Stimulated activated CD8-positive, alpha-beta memory T cell treated with anti-CD3 and anti-CD28 coated beads, Interleukin-2, amount 100 ng/mL, for 1 hour (primary cell): Measurements from ENCODE around the gene PPTC7.
A peak's percentile ranks its signal among the peaks of the same experiment; 100 is the strongest.
"Not testable (repeated sequence)": the region's sequence is repeated elsewhere in the genome, so short reads cannot be mapped to it uniquely, and the experiment has no call there.

Experiments
- DNase-seq, 2 donors: peaks; one replicate each; pipeline ENCODE4 v3.0.0-alpha.2; 2020; ENCODE audit warnings: low read depth in 2 of 2

PPTC7 gene

GRCh38 chr12:110536834-110537604 lies 46.1 kb downstream of the PPTC7 start:
- DNase-seq, result no peak

- no peak for DNase-seq
Observed at GRCh38 chr12:110534811-110535210, 48.3 kb downstream of the PPTC7 start.

GRCh38 chr12:110533607-110534006 lies 49.5 kb downstream of the PPTC7 start:
- DNase-seq, result no peak

- no peak for DNase-seq
Observed at GRCh38 chr12:110532644-110533043, 50.5 kb downstream of the PPTC7 start.

- DNase-seq, result no peak
Observed at GRCh38 chr12:110531741-110532333, 51.3 kb downstream of the PPTC7 start.

- DNase-seq, result no peak
Observed at GRCh38 chr12:110530511-110530910, 52.6 kb downstream of the PPTC7 start.

GRCh38 chr12:110528277-110528839 lies 54.8 kb downstream of the PPTC7 start:
- DNase-seq, result no peak

GRCh38 chr12:110520876-110521712 lies 62.0 kb downstream of the PPTC7 start:
- DNase-seq, result not testable (repeated sequence)

GRCh38 chr12:110518014-110518413 lies 65.1 kb downstream of the PPTC7 start:
- not testable (repeated sequence) for DNase-seq

GRCh38 chr12:110516995-110517394 lies 66.1 kb downstream of the PPTC7 start:
- DNase-seq, result no peak

GRCh38 chr12:110514363-110514762 lies 68.8 kb downstream of the PPTC7 start:
- DNase-seq, result no peak

- DNase-seq, result no peak
Observed at GRCh38 chr12:110513842-110514241, 69.3 kb downstream of the PPTC7 start.

GRCh38 chr12:110508071-110508586 lies 75.0 kb downstream of the PPTC7 start:
- no peak for DNase-seq

- DNase-seq, result no peak
Observed at GRCh38 chr12:110505332-110505731, 77.8 kb downstream of the PPTC7 start.

GRCh38 chr12:110503432-110503831 lies 79.7 kb downstream of the PPTC7 start:
- DNase-seq, result no peak

GRCh38 chr12:110501752-110502738 lies 81.1 kb downstream of the PPTC7 start, which contains the start of the genes RAD9B and VPS29:
Gene RAD9B, plus strand, starts transcription at chr12:110502331. Its CDS starts 7 bp downstream, at chr12:110502338.
Gene VPS29, minus strand, starts transcription at chr12:110502111. Its CDS starts 60 bp downstream, at chr12:110502051.
- DNase-seq, result peak; percentile 96 to 97

GRCh38 chr12:110501399-110501751 lies 81.7 kb downstream of the PPTC7 start:
- DNase-seq, result no peak

- no peak for DNase-seq
Observed at GRCh38 chr12:110498984-110499706, 84.0 kb downstream of the PPTC7 start.
